ENCODE measurements around the gene SLC22A7. TPM values are rescaled to one million over a fixed set of nuclear protein-coding genes. Genes with fewer than 3 reads are reported as not detected.

The SLC22A7 gene
- total RNA-seq, 1 experiment from 2014 or later, result not detected

DNA sequence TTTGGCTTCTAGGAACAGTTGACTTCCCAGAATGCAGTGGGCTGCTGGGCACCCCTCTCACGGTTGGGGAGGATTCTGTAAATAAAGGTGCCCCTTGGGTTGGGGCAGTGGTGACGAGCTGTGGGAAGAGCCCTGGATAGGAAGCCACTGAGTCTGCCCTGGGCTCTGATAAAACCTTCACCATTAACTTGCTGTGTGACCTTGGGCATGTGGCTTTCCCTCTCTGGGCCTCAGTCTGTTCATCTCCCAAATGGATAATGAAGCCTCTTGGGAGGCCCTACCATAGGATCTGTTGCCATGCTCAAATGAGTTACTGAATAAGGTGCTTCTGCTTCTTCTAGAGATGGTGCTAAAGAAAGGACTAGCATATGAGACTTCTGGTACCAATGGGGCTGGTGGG, 6.8 kb downstream of the SLC22A7 start:
- no peak overlapping the region for H3K27ac ChIP-seq (ENCODE audit: insufficient read length, low read depth, low read length)
- no peak for TF ChIP-seq CTCF (conservative IDR thresholded peaks at IDR 0.05)
- H3K27ac Mint-ChIP-seq, result no peak overlapping the region

More for the DNA sequence above, 6.8 kb downstream of the SLC22A7 start:
- H3K4me1 Mint-ChIP-seq, result peaks cover 20 to 30% of the 10 kb centered on the region in 2 experiments
- Histone ChIP-seq H3K4ac (ENCODE audit: low read depth, low read length) (no peak overlapping the region), H4K20me1 (ENCODE audit: control insufficient read depth, insufficient read depth, insufficient read length) (no peaks in the 10 kb centered on the region), H3K27me3 (ENCODE audit: insufficient read depth, low read length) (no peaks in the 10 kb centered on the region), H3K4me1 (ENCODE audit: insufficient read depth, low read length) (no peaks in the 10 kb centered on the region; the same call in 1 of the 2 replicates), H4K5ac (ENCODE audit: insufficient read length, low read depth, low read length) (no peak overlapping the region), H3K9ac (ENCODE audit: extremely low read depth, insufficient read length, low read length) (no peak overlapping the region), H3K56ac (ENCODE audit: insufficient read length, low read depth, low read length) (no peak overlapping the region), H3K14ac (ENCODE audit: insufficient read depth, low read length) (no peak overlapping the region), H2BK120ac (ENCODE audit: low read depth, low read length, poor library complexity, severe bottlenecking) (no peak overlapping the region), H3K23ac (ENCODE audit: insufficient read length, low read depth, low read length) (no peak overlapping the region), H3K9me3 (ENCODE audit: control insufficient read depth, low read depth, low read length) (no peaks in the 10 kb centered on the region), H2BK12ac (ENCODE audit: insufficient read length, low read depth, low read length) (no peak overlapping the region), H3K4me2 (ENCODE audit: insufficient read depth, insufficient read length, low read length) (no peak overlapping the region), H3T11ph (ENCODE audit: low read length) (no peak overlapping the region), H2BK20ac (ENCODE audit: low read depth, low read length, poor library complexity, severe bottlenecking) (no peak overlapping the region), H2AFZ (ENCODE audit: low read length) (no peak overlapping the region), H3K23me2 (ENCODE audit: insufficient read length, low read depth, low read length, poor library complexity, severe bottlenecking) (peaks cover 10% of the 10 kb centered on the region), H4K91ac (ENCODE audit: insufficient read length, low read depth, low read length) (no peak overlapping the region), H4K8ac (replicated peaks; ENCODE audit: insufficient read length, low read depth, low read length) (no peak overlapping the region), H2BK15ac (ENCODE audit: low read depth, low read length) (no peak overlapping the region), H3K79me2 (ENCODE audit: insufficient read depth, low read length) (no peaks in the 10 kb centered on the region; the same call in 1 of the 2 replicates), H3K18ac (ENCODE audit: insufficient read length, low read depth, low read length) (no peak overlapping the region), H2AK5ac (ENCODE audit: insufficient read length, low read length) (no peak overlapping the region), H2BK5ac (ENCODE audit: insufficient read length, low read length) (no peak overlapping the region), H3K79me1 (ENCODE audit: insufficient read depth, low read depth, low read length, poor library complexity, severe bottlenecking) (no peaks in the 10 kb centered on the region)
- H3K36me3 Mint-ChIP-seq (ENCODE audit: insufficient read depth in 1 of 3, low read depth in 3 of 3), result peaks cover 0 to 18% (median 4%) of the 10 kb centered on the region in 3 experiments; a peak in 5 of 7 replicates
- H3K4me3 Mint-ChIP-seq, result no peak overlapping the region
- DNase-seq, result no peak
- H3K27me3 Mint-ChIP-seq (ENCODE audit: low read depth), result peaks cover 6% of the 10 kb centered on the region
- no CpG with 5 or more reads among the region's 2 CpGs for WGBS (ENCODE audit: extremely low coverage, insufficient read length, low lambda C conversion rate)
- H3K9me3 Mint-ChIP-seq, result no peaks in the 10 kb centered on the region

All from H9 (cell line).